ENCODE results near the gene NRP1.

NRP1 gene

GRCh38 chr10:33288127-33288526 is 46.3 kb downstream of the NRP1 start:
- no peak for DNase-seq

- DNase-seq: no peak
These were observed 47.4 kb downstream of the NRP1 start for GRCh38 chr10:33287112-33287511.

- no peak for DNase-seq
These were observed 48.1 kb downstream of the NRP1 start for GRCh38 chr10:33286157-33286934.

GRCh38 chr10:33284945-33285344 is 49.5 kb downstream of the NRP1 start:
- DNase-seq: no peak

- no peak for DNase-seq
These were observed 54.5 kb downstream of the NRP1 start for GRCh38 chr10:33279811-33280602.

GRCh38 chr10:33279276-33279675 is 55.2 kb downstream of the NRP1 start:
- DNase-seq: no peak

- DNase-seq: no peak
These were observed 56.3 kb downstream of the NRP1 start for GRCh38 chr10:33278198-33278597.

- DNase-seq: no peak
These were observed 57.3 kb downstream of the NRP1 start for GRCh38 chr10:33277135-33277536.

GRCh38 chr10:33276282-33276923 is 58.1 kb downstream of the NRP1 start:
- no peak for DNase-seq

- DNase-seq: no peak
These were observed 60.2 kb downstream of the NRP1 start for GRCh38 chr10:33274096-33274785.

GRCh38 chr10:33273295-33274002 is 61.0 kb downstream of the NRP1 start:
- peak; percentile 41 for DNase-seq

- no peak for DNase-seq
These were observed 61.8 kb downstream of the NRP1 start for GRCh38 chr10:33272635-33273034.

GRCh38 chr10:33271969-33272583 is 62.4 kb downstream of the NRP1 start:
- no peak for DNase-seq

GRCh38 chr10:33270971-33271370 is 63.5 kb downstream of the NRP1 start:
- DNase-seq: no peak

GRCh38 chr10:33267708-33268107 is 66.8 kb downstream of the NRP1 start:
- DNase-seq: no peak

- no peak for DNase-seq
These were observed 68.8 kb downstream of the NRP1 start for GRCh38 chr10:33265621-33266020.

- DNase-seq: no peak
These were observed 71.0 kb downstream of the NRP1 start for GRCh38 chr10:33263453-33263852.

GRCh38 chr10:33262871-33263270 is 71.6 kb downstream of the NRP1 start:
- DNase-seq: no peak

- no peak for DNase-seq
These were observed 73.9 kb downstream of the NRP1 start for GRCh38 chr10:33260403-33261149.

GRCh38 chr10:33258967-33259366 is 75.5 kb downstream of the NRP1 start:
- DNase-seq: no peak

- DNase-seq: peak; percentile 4
These were observed 76.9 kb downstream of the NRP1 start for GRCh38 chr10:33257439-33258080.
